Ascending aorta (tissue), 2 donors: ENCODE results near the gene TP53I11. TPM values are rescaled to one million over a fixed set of nuclear protein-coding genes. Genes with fewer than 3 reads are reported as not detected.

ENCODE experiments used
- DNase-seq, 2 donors: peaks; one replicate each; pipeline ENCODE4 v3.0.0-alpha.2; 2019; ENCODE audit warnings: low spot score in 2 of 2
- H3K27ac ChIP-seq, 2 donors: fragments of 200-600 bp; sonication (generic); one replicate each; pipeline ENCODE4 v1.5.1; 2016 to 2017; ENCODE audit warnings: mild to moderate bottlenecking in 1 of 2
- H3K27me3 ChIP-seq: fragments of 200-600 bp; sonication (generic); one replicate; pipeline ENCODE4 v1.5.1; 2017
- H3K36me3 ChIP-seq, 2 donors: fragments of 200-600 bp; sonication (generic); one replicate each; pipeline ENCODE4 v1.5.1; 2016
- H3K4me1 ChIP-seq, 2 donors: fragments of 200-600 bp; sonication (generic); one replicate each; pipeline ENCODE4 v1.5.1; 2016 to 2017; ENCODE audit warnings: mild to moderate bottlenecking in 1 of 2
- H3K4me3 ChIP-seq, 2 donors: fragments of 200-600 bp; sonication (generic); one replicate each; pipeline ENCODE4 v1.5.1; 2016 to 2017; ENCODE audit warnings: mild to moderate bottlenecking in 1 of 2
- H3K9me3 ChIP-seq, 2 donors: fragments of 200-600 bp; sonication (generic); one replicate each; pipeline ENCODE4 v1.5.1; 2016
- CTCF ChIP-seq, 3 experiments: fragments of 200-600 bp in 2 of 3; fragments of 450-650 bp in 1 of 3; sonication (generic) in 2 of 3; IDR thresholded peaks; one replicate each; pipeline ENCODE4 v1.5.1; 2016 to 2019; ENCODE audit warnings: antibody characterized with exemption in 3 of 3, mild to moderate bottlenecking in 1 of 3, moderate library complexity in 1 of 3
- intact Hi-C: fragments of 100-400 bp; cut with DNase I; formaldehyde crosslinking; loops from one replicate; pipeline ENCODE4 v1.15.1; 2023
- total RNA-seq: library from RNA; depleted of rRNA; stranded (reverse); fragments of >200 nt; gene quantifications from one replicate; pipeline ENCODE4 v1.1.0, GENCODE V29; 2016

The TP53I11 gene
- total RNA-seq, 1 donor from 2014 or later = 266 TPM

- no peak for TF ChIP-seq CTCF (IDR thresholded peaks at IDR 0.05)
- no peak overlapping the region for H3K4me3 ChIP-seq
- H3K36me3 ChIP-seq = no peaks in the 10 kb centered on the region
- intact Hi-C loops = no loop called here
- H3K9me3 ChIP-seq = no peaks in the 10 kb centered on the region
- no peaks in the 10 kb centered on the region for H3K27me3 ChIP-seq
- no peaks in the 10 kb centered on the region for H3K4me1 ChIP-seq
- no peak overlapping the region for H3K27ac ChIP-seq
- DNase-seq = peak in 1 of 2 donors; percentile 50
Observed at GRCh38 chr11:44983786-44984185, 33.1 kb upstream of the TP53I11 start.

- Histone ChIP-seq H3K9me3 (no peaks in the 10 kb centered on the region), H3K36me3 (no peaks in the 10 kb centered on the region), H3K27me3 (no peaks in the 10 kb centered on the region), H3K4me3 (no peak overlapping the region), H3K27ac (no peak overlapping the region), H3K4me1 (no peaks in the 10 kb centered on the region)
- intact Hi-C loops = no loop called here
- no peak for DNase-seq
- TF ChIP-seq CTCF (IDR thresholded peaks at IDR 0.05) = no peak
Observed at GRCh38 chr11:44982496-44983062, 31.9 kb upstream of the TP53I11 start.

- TF ChIP-seq CTCF (IDR thresholded peaks at IDR 0.05) = no peak
- no peak overlapping the region for H3K27ac ChIP-seq
- no peaks in the 10 kb centered on the region for H3K36me3 ChIP-seq
- intact Hi-C loops = no loop called here
- H3K27me3 ChIP-seq = no peaks in the 10 kb centered on the region
- H3K4me1 ChIP-seq = no peaks in the 10 kb centered on the region
- no peak overlapping the region for H3K4me3 ChIP-seq
- no peak for DNase-seq
- H3K9me3 ChIP-seq = no peaks in the 10 kb centered on the region
Observed at GRCh38 chr11:44980533-44981427, 30.1 kb upstream of the TP53I11 start.

- intact Hi-C loops = no loop called here
- Histone ChIP-seq H3K36me3 (no peaks in the 10 kb centered on the region), H3K27me3 (no peaks in the 10 kb centered on the region), H3K27ac (no peak overlapping the region), H3K4me1 (no peaks in the 10 kb centered on the region), H3K4me3 (no peak overlapping the region), H3K9me3 (no peaks in the 10 kb centered on the region)
- no peak for TF ChIP-seq CTCF (IDR thresholded peaks at IDR 0.05)
- DNase-seq = no peak
Observed at GRCh38 chr11:44979543-44980399, 29.1 kb upstream of the TP53I11 start.

GRCh38 chr11:44978961-44979331, 28.3 kb upstream of the TP53I11 start:
- no peak for DNase-seq
- Histone ChIP-seq H3K4me1 (no peaks in the 10 kb centered on the region), H3K9me3 (no peaks in the 10 kb centered on the region), H3K36me3 (no peaks in the 10 kb centered on the region), H3K27me3 (no peaks in the 10 kb centered on the region), H3K4me3 (no peak overlapping the region), H3K27ac (no peak overlapping the region)
- intact Hi-C loops = no loop called here
- no peak for TF ChIP-seq CTCF (IDR thresholded peaks at IDR 0.05)
